GM21381 (cell line): ENCODE results near the gene DENND5B.
"Not testable (repeated sequence)": the region's sequence is repeated elsewhere in the genome, so short reads cannot be mapped to it uniquely, and the experiment has no call there.

Source experiments
- ATAC-seq: cut with Tn5 transposase; IDR thresholded peaks from one replicate; pipeline ENCODE4 v1.9.1; 2021; ENCODE audit warnings: mild to moderate bottlenecking, moderate library complexity; ENCODE audit not compliant: unreplicated experiment

The DENND5B gene

GRCh38 chr12:31560516-31560915 is 30.4 kb downstream of the DENND5B start:
- no peak for ATAC-seq

GRCh38 chr12:31558521-31558920 is 32.4 kb downstream of the DENND5B start:
- no peak for ATAC-seq

- ATAC-seq = no peak
Measured at GRCh38 chr12:31557707-31558106, 33.2 kb downstream of the DENND5B start.

GRCh38 chr12:31555466-31555865 is 35.5 kb downstream of the DENND5B start:
- ATAC-seq = not testable (repeated sequence)

- not testable (repeated sequence) for ATAC-seq
Measured at GRCh38 chr12:31550590-31550989, 40.3 kb downstream of the DENND5B start.

GRCh38 chr12:31536672-31537071 is 54.3 kb downstream of the DENND5B start:
- no peak for ATAC-seq

GRCh38 chr12:31533470-31533869 is 57.5 kb downstream of the DENND5B start:
- no peak for ATAC-seq

- ATAC-seq = no peak
Measured at GRCh38 chr12:31531893-31532292, 59.0 kb downstream of the DENND5B start.

- ATAC-seq = no peak
Measured at GRCh38 chr12:31528095-31528494, 62.8 kb downstream of the DENND5B start.

GRCh38 chr12:31527083-31527482 is 63.9 kb downstream of the DENND5B start:
- ATAC-seq = no peak

GRCh38 chr12:31526158-31526546 is 64.8 kb downstream of the DENND5B start:
- no peak for ATAC-seq

GRCh38 chr12:31525496-31526157 is 65.3 kb downstream of the DENND5B start:
- no peak for ATAC-seq

- peak; percentile 82 for ATAC-seq
Measured at GRCh38 chr12:31524791-31525495, 66.0 kb downstream of the DENND5B start.

GRCh38 chr12:31523306-31523705 is 67.6 kb downstream of the DENND5B start:
- ATAC-seq = no peak

GRCh38 chr12:31522607-31523006 is 68.3 kb downstream of the DENND5B start:
- no peak for ATAC-seq

GRCh38 chr12:31521964-31522363 is 69.0 kb downstream of the DENND5B start:
- ATAC-seq = no peak

GRCh38 chr12:31519511-31519910 is 71.4 kb downstream of the DENND5B start:
- no peak for ATAC-seq

- ATAC-seq = no peak
Measured at GRCh38 chr12:31518680-31519227, 72.2 kb downstream of the DENND5B start.

GRCh38 chr12:31517994-31518393 is 72.9 kb downstream of the DENND5B start:
- ATAC-seq = no peak

GRCh38 chr12:31516702-31517101 is 74.2 kb downstream of the DENND5B start:
- ATAC-seq = no peak

- no peak for ATAC-seq
Measured at GRCh38 chr12:31514912-31515311, 76.0 kb downstream of the DENND5B start.

- no peak for ATAC-seq
Measured at GRCh38 chr12:31510034-31510433, 80.9 kb downstream of the DENND5B start.
